Measurements from ENCODE around the gene SRGAP2B. TPM values are rescaled to one million over a fixed set of nuclear protein-coding genes. Genes with fewer than 3 reads are reported as not detected.
"Not testable (repeated sequence)": the region's sequence is repeated elsewhere in the genome, so short reads cannot be mapped to it uniquely, and the experiment has no call there.

Gene SRGAP2B
- total RNA-seq, 1 donor from 2014 or later, result 46.1 TPM

DNA sequence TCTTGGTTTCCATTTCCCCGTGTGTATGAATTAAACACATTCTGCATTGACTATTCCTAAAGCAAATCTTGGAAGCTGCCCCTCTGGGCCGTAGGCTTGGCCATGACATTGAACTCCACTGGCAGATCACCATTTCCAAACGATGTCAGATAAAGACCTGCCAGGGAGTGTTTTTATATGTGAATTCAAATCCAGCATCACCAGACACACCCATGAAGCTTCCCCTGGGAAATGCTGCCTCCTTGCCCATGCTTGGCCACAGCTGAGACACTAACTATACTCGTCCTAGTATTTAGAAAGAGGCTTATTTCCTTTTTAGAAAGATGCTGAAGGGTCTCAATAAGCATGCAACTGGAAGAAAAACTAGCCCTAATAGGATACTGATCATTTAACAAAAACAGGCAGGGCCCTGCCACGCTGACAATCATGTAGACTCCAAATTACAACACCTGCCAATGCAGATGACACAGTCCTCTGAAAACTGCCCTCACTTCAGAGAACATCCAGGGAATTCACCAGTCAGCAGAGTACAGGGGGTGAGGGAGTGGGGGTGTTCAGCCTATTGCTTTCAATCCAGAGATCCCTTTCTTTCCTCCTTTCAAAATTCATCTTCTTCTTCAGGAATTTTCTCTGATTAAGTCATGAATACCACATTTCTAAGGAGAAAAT, 94.9 kb downstream of the SRGAP2B start:
- DNase-seq (ENCODE audit: low spot score), result not testable (repeated sequence)

DNA sequence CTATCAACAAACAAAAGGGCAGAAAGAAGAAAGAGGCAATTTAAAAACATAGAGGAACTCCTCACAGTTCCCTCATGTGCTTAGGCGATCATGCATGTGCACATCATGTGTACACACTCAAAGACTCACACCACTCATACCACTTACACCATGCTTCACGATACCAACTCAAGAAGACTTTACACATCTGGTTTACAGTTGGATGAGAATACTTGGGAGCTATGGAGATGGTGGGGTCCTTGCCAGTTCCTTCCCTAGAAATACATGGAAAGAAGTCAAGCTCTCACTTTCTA, 96.2 kb downstream of the SRGAP2B start:
- not testable (repeated sequence) for DNase-seq (ENCODE audit: low spot score)

DNA sequence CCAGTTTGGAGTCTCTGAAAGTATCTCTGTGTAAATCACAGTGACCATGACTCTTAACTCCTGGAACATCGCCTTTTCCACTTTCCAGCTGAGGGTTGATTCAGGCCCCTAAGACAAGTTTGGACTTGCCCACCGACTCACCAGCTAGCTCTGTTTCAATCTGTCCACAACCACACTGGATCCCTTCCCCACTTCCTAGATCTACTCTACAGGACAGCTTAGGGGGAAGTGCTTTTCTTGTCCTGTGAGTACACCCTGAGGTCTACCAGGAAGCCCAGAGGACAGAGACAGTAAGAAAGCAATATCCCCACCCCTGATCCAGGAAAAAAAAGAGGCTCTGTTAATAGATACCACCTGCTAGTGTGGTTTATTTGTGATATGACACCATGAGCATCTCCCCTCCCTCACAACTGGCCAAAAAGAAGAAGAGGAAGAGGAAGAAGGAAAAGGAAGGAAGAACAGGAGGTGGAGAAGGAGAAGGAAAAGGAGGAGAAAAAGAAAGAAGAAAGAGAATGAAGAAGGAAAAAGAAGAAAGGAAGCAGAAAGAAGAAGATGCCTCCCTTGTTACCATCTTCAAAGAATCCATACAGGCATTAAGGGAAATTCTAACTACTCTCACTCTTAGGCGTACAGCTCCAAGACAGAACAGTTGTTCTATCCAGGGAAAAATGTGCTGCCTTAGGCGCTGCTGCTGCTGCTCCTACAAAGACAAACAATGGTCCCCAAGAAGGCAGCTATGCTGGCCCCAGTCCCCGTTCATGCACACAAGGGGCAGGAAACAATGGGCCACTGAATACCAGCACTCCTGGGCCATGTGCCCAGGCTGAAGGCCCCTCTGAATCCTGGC, 96.8 kb downstream of the SRGAP2B start:
- not testable (repeated sequence) for DNase-seq (ENCODE audit: low spot score)

- not testable (repeated sequence) for DNase-seq (ENCODE audit: low spot score)
These were observed 99.2 kb downstream of the SRGAP2B start for GRCh38 chr1:144995833-144996410.

- not testable (repeated sequence) for DNase-seq (ENCODE audit: low spot score)
These were observed 102.2 kb downstream of the SRGAP2B start for GRCh38 chr1:144992915-144993314.

- not testable (repeated sequence) for DNase-seq (ENCODE audit: low spot score)
These were observed 104.5 kb downstream of the SRGAP2B start for GRCh38 chr1:144990611-144991010.

DNA sequence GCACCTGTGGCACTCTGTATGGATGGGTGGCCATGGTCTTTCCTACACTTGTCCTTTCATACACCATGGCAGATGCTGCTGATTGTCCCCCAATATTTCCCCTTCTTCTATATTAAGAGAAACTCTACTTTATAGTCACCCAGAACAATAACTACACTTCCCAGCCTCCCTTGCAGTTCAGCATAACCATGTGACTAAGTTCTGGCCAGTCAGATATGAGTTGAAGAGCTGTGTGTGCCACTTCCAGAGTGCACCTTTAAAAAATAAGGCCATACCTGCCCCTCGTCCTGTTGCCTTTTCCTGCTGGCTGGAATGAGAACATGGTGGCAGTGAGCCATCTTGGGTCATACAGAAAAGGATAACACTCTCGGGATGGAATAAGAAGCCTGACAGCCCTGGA, 108.0 kb downstream of the SRGAP2B start:
- not testable (repeated sequence) for DNase-seq (ENCODE audit: low spot score)

DNA sequence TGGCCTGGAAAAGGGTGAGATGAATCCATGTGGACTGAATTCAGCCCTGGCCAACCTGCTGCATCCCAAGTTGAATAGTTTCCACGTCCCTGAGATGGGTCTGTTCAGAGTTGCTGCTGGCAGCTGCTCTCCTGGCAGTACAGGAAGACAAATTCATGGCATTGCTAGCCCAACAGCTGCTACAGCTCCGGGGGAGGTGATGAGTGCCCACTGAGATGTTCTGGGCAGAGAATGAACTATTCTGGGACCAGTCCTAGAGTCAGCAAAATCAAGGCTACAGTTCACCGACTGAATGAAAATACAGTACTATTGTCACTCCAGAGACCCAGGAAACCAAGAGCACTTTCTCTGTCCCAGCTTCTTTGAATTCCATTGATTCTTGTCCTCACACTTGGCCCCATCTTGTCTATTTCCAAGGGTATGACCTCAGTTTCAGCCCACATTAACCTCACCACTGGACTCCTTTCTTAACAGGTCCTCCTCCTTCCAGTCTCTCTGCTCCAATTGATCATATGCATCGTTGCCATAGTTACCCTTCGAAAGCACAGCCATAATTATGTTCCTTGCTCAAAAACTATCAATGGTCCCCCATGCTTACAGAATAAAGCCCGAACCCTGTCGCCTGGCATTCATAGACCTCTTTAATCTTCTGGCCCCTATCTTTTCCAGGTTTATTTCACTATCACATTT, 108.8 kb downstream of the SRGAP2B start:
- not testable (repeated sequence) for DNase-seq (ENCODE audit: low spot score)

- not testable (repeated sequence) for DNase-seq (ENCODE audit: low spot score)
These were observed 109.5 kb downstream of the SRGAP2B start for GRCh38 chr1:144985550-144986170.

GRCh38 chr1:144982802-144983525, 112.2 kb downstream of the SRGAP2B start:
- DNase-seq (ENCODE audit: low spot score), result not testable (repeated sequence)

- not testable (repeated sequence) for DNase-seq (ENCODE audit: low spot score)
These were observed 114.0 kb downstream of the SRGAP2B start for GRCh38 chr1:144981157-144981556.

DNA sequence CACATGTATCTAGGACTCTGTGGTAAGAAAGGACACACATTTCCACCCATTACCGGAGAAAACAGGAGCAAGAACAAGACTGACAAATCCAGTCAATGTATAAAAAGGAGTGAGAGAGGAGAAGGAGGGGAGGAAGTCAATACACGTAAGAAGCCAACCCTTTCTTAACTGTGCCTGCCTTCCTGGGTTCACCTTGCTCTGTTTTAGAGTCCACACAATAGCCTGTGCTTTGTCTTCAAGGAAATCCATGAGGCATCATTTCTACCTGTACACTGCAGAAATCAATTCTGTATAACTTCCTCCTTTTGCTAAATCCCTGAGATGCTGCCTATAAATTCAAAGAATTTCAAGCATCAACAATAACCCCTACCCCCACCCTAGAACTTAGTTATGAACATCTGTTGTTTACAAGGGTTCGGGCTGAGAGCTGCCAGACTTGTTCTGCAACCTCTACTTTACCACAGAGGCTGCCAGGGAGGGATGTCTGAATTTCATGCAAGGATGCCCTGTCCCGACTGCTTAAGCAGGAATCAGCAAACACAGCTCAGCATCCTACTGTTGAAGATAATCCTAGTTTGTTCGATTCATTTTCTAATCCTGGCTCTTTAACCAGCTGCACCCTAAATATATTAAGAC, 115.0 kb downstream of the SRGAP2B start:
- DNase-seq (ENCODE audit: low spot score), result not testable (repeated sequence)

GRCh38 chr1:144977856-144978255, 117.3 kb downstream of the SRGAP2B start:
- not testable (repeated sequence) for DNase-seq (ENCODE audit: low spot score)

DNA sequence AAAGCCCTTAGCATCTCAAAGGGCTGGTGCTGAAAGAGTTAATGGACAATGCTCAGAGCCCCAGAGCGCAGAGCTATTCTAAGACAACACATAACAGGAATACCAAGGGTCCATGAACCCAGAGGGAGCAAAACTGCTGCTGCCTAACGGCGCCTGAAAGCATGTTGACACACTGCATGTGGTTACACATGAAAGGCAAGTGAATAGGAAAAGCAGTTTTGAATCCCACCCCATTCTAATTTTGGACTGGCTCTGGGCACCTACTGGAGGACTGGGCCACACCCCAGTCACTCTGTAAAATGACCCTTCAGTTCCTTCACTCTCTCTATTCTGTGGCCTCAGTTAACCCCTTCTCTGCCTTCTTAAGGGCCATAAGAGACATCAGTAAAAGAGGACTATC, 123.2 kb downstream of the SRGAP2B start:
- not testable (repeated sequence) for DNase-seq (ENCODE audit: low spot score)

GRCh38 chr1:144966488-144966887, 128.6 kb downstream of the SRGAP2B start:
- not testable (repeated sequence) for DNase-seq (ENCODE audit: low spot score)

DNA sequence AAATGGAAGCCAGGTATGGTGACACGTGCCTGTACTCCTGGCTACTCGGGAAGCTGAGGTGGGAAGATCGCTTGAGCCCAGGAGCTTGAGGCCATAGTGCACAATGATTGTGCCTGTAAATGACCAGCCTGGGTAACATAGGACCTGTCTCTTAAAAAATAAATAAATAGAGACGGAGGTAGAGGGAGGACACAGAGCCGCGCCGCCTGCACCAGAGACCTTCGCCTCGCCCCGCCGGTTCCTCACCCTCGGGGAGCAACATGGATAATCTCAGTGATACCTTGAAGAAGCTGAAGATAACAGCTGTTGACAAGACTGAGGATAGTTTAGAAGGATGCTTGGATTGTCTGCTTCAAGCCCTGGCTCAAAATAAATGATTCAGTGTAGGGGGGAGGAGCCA, 130.4 kb downstream of the SRGAP2B start:
- DNase-seq (ENCODE audit: low spot score), result peak; percentile 88

DNA sequence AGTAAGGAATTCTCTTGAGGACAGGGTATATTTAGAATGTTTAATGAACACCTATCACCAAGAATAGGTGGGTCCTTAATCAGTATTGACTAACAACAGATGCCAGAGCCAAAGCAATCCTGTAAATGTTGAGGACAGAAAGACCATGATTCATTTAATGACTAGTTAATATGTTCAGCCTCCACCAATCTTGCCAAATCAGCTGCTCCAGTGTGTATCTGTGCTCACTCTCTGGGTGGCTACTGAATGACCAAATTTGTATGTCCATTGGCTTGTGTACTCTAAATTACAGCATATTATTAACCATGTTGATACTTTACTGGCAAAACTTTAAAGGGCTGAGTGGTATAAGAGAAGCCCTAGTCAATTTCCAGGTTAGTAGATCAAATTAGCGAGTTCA, 130.9 kb downstream of the SRGAP2B start:
- DNase-seq (ENCODE audit: low spot score), result not testable (repeated sequence)

DNA sequence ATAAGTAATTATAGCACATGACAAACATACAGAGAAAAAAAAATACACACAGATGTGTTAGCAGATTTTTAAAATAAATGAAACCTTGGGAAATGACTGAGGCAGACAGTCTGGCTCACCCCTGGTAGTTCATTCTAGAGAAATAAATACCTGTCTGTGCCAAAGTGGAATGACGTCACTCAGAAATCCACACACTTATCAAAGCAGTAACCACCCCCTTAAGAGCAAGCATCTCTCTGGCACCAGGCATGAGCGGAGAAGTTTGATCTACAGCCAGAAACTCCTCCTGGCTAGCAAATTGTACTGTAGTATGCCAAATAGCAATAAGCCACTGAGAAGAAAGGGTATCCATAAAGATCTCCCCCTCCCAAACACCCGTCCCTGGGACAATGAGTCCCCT, 131.6 kb downstream of the SRGAP2B start:
- not testable (repeated sequence) for DNase-seq (ENCODE audit: low spot score)

DNA sequence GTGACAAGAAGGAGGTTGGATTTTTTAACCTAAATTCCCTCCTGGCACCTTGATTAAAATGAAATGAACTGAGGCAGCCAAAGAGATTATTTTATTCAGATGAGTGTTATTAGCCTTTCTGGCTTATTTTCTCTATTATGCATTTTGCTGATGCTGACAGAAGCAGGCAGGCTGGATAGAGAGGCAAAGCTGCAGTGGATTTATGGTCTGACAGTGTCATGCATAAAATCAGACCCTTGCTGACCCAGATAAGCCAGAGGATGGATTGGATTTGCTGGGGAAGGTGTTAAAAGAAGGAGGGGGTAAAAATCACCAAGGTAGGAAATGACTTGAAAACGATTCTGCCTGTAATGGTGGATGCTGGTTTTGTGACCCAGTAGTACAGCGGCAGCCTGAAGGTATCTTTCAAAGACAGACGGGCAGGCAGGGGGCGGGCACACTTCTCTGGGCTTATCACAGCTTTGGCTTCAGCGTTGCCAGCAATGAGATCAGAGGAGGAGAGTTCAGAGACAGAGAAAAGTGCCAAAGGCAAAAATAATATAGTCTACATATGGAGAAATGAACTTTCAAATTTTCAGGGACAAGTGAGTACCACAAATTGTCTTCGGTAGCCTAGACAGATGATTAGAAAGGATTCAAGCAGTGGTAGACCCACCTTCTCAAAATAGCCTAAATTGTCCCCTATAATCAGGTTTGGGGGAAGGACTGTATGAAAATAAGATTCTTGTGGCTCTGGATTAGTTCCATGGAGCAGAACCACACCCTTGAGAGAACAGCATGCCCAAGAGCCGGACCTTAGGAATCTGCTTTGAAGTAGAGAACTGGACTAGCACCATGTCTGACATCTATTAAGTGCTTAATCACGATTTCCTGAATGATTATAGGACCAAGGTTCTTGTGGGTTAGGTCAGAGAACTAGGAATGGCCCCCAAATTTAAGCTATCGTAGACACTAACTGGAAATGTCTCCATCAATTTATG, 133.2 kb downstream of the SRGAP2B start:
- not testable (repeated sequence) for DNase-seq (ENCODE audit: low spot score)
